Measurements from ENCODE around the gene ABT1. TPM values are rescaled to one million over a fixed set of nuclear protein-coding genes. Genes with fewer than 3 reads are reported as not detected.
A peak's percentile ranks its signal among the peaks of the same experiment; 100 is the strongest.

Gene ABT1
- total and polyA plus RNA-seq, 2 experiments from 2014 or later = 10.9 to 17.6 TPM

DNA sequence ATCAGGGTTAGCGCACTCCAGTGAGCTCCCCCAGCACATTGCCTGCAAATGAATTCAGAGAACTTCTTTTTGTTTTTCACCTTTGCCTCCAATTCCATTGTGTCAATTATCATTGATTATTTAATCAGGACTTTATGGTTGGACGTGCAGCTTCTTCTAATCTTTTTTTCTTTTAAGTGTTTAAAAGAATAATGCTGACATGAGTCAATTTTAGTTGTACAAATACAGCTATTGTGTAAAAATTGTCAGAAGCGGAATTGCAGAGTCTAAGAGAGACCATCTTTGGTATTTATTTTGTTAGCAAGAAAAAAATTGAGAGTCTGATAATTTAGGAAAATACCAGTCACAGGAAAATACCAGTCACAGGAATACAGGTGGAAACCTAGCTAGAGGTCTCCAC lies 5.5 kb downstream of the ABT1 start:
- in situ Hi-C loops (cut with MboI) = no loop called here
- Histone ChIP-seq H3F3A (ENCODE audit: insufficient read depth) (0 out of 2 replicates have a peak, but pooled peaks cover 7% of the 10 kb centered on the region), H3K79me2 (ENCODE audit: insufficient read depth) (peaks cover 25% of the 10 kb centered on the region), H3K4me3 (no peak overlapping the region), H3K27me3 (replicated peaks; ENCODE audit: insufficient read depth) (no peaks in the 10 kb centered on the region), H4K20me1 (ENCODE audit: insufficient read depth) (no peaks in the 10 kb centered on the region), H3K4me1 (ENCODE audit: insufficient read depth) (no peaks in the 10 kb centered on the region), H3K9me3 (ENCODE audit: low read depth) (no peaks in the 10 kb centered on the region), H3K4me2 (ENCODE audit: unreplicated experiment) (no peak overlapping the region), H2AFZ (no peak overlapping the region), H3K9ac (no peak overlapping the region), H3K27ac (no peak overlapping the region), H3K36me3 (ENCODE audit: low read depth) (peaks cover 14% of the 10 kb centered on the region), H3K9me2 (ENCODE audit: insufficient read depth) (no peaks in the 10 kb centered on the region)
- no peak for DNase-seq
- 96 to 98% methylated on average over 3 of the region's 3 CpGs for WGBS, 2 experiments (ENCODE audit: low coverage in 1 of 2, low lambda C conversion rate in 2 of 2, missing lambda C conversion rate in 2 of 2)
- TF ChIP-seq EZH2 (IDR thresholded peaks at IDR 0.05; ENCODE audit: insufficient read depth, poor library complexity, severe bottlenecking) (no peak), EZH2phosphoT487 (IDR thresholded peaks at IDR 0.05; ENCODE audit: insufficient read depth, low read depth) (no peak)

DNA sequence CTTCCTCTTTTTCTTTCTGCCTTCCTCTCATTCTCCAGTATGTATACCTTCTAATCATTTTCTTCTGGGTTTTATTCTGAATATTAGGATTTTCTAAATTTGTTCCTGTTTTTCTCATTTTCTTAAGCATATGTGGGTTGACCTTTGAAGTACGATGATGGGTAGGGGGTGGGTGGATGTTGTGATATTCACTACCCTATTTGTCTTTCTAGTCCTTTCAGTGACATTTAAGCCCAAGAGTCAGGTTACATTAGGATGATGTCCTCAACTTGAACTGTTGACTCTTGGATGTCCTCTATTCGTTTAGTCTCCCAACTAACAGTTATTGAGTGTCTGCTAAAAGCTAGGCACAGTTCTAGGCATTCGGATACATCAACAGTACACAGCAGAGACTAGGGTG lies 7.3 kb downstream of the ABT1 start:
- Histone ChIP-seq H3K4me3 (no peak overlapping the region), H3K36me3 (ENCODE audit: low read depth) (peaks cover 9% of the 10 kb centered on the region), H3K79me2 (ENCODE audit: insufficient read depth) (peaks cover 8% of the 10 kb centered on the region; the same call in 1 of the 2 replicates), H3K9ac (no peak overlapping the region), H4K20me1 (ENCODE audit: insufficient read depth) (no peaks in the 10 kb centered on the region), H3K4me2 (ENCODE audit: unreplicated experiment) (no peak overlapping the region), H3K27me3 (replicated peaks; ENCODE audit: insufficient read depth) (no peaks in the 10 kb centered on the region), H3K9me3 (ENCODE audit: low read depth) (no peaks in the 10 kb centered on the region), H3F3A (ENCODE audit: insufficient read depth) (0 out of 2 replicates have a peak, but pooled peaks cover 7% of the 10 kb centered on the region), H3K9me2 (ENCODE audit: insufficient read depth) (no peaks in the 10 kb centered on the region), H3K4me1 (ENCODE audit: insufficient read depth) (no peaks in the 10 kb centered on the region), H3K27ac (no peak overlapping the region), H2AFZ (no peak overlapping the region)
- WGBS, 2 experiments (ENCODE audit: low coverage in 1 of 2, low lambda C conversion rate in 2 of 2, missing lambda C conversion rate in 2 of 2) = 44% methylated on average over 3 of the region's 3 CpGs
- no peak for DNase-seq
- TF ChIP-seq EZH2phosphoT487 (IDR thresholded peaks at IDR 0.05; ENCODE audit: insufficient read depth, low read depth) = no peak
- TF ChIP-seq EZH2 (IDR thresholded peaks at IDR 0.05; ENCODE audit: insufficient read depth, poor library complexity, severe bottlenecking) = no peak
- in situ Hi-C loops (cut with MboI) = no loop called here

DNA sequence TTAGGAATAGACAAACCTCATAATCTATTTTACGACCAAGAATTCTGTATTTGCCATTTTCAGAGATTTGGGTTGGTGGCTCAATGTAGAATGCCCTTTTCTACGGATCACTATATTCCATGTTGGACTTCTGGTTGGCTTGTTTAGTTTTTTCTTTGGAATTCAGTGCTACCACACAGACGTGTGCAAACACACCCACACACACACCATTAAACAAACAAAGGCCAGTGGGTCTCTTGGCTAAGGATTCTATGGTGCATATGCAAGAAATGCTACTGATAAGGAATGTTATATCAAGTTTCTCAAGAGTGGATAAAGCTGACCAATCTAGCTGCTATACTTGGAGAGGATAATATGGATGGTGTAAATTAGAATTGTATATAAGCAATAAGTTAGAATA lies 8.0 kb downstream of the ABT1 start:
- peaks cover 5% of the 10 kb centered on the region; the same call in 1 of the 2 replicates for H3K36me3 ChIP-seq (ENCODE audit: low read depth)
- no peak overlapping the region for H3K4me3 ChIP-seq
- no peak for DNase-seq
- TF ChIP-seq EZH2 (IDR thresholded peaks at IDR 0.05; ENCODE audit: insufficient read depth, poor library complexity, severe bottlenecking) = no peak
- no peak for TF ChIP-seq EZH2phosphoT487 (IDR thresholded peaks at IDR 0.05; ENCODE audit: insufficient read depth, low read depth)
- no peak overlapping the region for H3K4me2 ChIP-seq (ENCODE audit: unreplicated experiment)
- H3K79me2 ChIP-seq (ENCODE audit: insufficient read depth) = 0 out of 2 replicates have a peak, but pooled peaks cover under 1% of the 10 kb centered on the region
- H3F3A ChIP-seq (ENCODE audit: insufficient read depth) = 0 out of 2 replicates have a peak, but pooled peaks cover 3% of the 10 kb centered on the region
- no peaks in the 10 kb centered on the region for H3K4me1 ChIP-seq (ENCODE audit: insufficient read depth)
- no peak overlapping the region for H3K27ac ChIP-seq
- H4K20me1 ChIP-seq (ENCODE audit: insufficient read depth) = no peaks in the 10 kb centered on the region
- H2AFZ ChIP-seq = no peak overlapping the region
- WGBS, 2 experiments (ENCODE audit: low coverage in 1 of 2, low lambda C conversion rate in 2 of 2, missing lambda C conversion rate in 2 of 2) = 50 to 55% methylated on average over 3 of the region's 3 CpGs
- no peaks in the 10 kb centered on the region for H3K27me3 ChIP-seq (replicated peaks; ENCODE audit: insufficient read depth)
- no peak overlapping the region for H3K9ac ChIP-seq
- H3K9me2 ChIP-seq (ENCODE audit: insufficient read depth) = no peaks in the 10 kb centered on the region
- no peaks in the 10 kb centered on the region for H3K9me3 ChIP-seq (ENCODE audit: low read depth)
- in situ Hi-C loops (cut with MboI) = no loop called here

DNA sequence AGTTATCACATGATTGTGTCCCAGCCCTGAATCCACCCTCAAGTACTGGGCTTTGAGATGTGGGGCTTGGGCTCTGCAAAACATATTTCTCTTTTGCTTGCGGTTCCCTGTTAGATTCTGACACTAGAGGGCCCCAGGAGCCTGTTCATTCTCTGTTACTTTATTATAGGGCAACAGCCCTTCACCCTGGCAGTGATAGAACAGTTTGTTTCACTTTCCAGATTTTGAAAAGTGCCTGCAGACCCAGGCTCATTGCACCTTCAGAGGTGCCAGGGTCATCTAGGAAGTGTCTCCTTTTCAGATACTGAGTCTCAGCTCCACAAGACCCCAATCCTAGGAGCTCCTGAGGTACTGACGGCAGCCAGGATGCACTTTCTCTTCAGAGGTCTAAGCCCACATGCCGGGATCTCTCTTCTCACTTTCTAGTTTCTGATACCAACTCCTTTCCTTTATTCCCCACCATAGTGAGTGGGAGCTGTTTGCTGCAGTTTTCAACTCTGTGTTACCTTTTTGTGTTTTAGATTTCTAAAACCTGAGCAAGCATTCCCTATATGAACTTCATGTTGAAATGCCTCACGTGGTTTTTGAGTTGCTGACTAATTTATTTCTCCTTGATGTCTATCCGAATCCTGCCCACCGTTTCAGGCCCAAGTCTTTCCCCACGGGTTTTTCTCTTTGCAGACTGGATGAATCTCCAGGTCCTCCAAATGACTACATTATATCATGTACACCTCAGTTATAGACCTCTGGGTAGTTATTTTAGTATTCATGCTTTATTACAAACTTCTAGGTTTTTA lies 10.9 kb downstream of the ABT1 start:
- 4 to 5% methylated on average over 7 of the region's 7 CpGs for WGBS, 2 experiments (ENCODE audit: low coverage in 1 of 2, low lambda C conversion rate in 2 of 2, missing lambda C conversion rate in 2 of 2)
- Histone ChIP-seq H3K79me2 (ENCODE audit: insufficient read depth) (no peaks in the 10 kb centered on the region), H3K4me2 (ENCODE audit: unreplicated experiment) (peak overlapping the region; percentile 85), H3K36me3 (ENCODE audit: low read depth) (no peaks in the 10 kb centered on the region), H3K9ac (peak overlapping the region; percentile 54), H3K9me2 (ENCODE audit: insufficient read depth) (no peaks in the 10 kb centered on the region), H2AFZ (peak overlapping the region; percentile 92), H4K20me1 (ENCODE audit: insufficient read depth) (no peaks in the 10 kb centered on the region), H3K4me1 (ENCODE audit: insufficient read depth) (no peaks in the 10 kb centered on the region), H3K27me3 (replicated peaks; ENCODE audit: insufficient read depth) (peaks cover 6% of the 10 kb centered on the region), H3K27ac (no peak overlapping the region), H3F3A (ENCODE audit: insufficient read depth) (no peaks in the 10 kb centered on the region), H3K4me3 (peak overlapping the region; percentile 80), H3K9me3 (ENCODE audit: low read depth) (no peaks in the 10 kb centered on the region)
- in situ Hi-C loops (cut with MboI) = no loop called here
- DNase-seq = peak; percentile 84
- TF ChIP-seq EZH2phosphoT487 (IDR thresholded peaks at IDR 0.05; ENCODE audit: insufficient read depth, low read depth) (no peak), EZH2 (IDR thresholded peaks at IDR 0.05; ENCODE audit: insufficient read depth, poor library complexity, severe bottlenecking) (no peak)

Measured in GM23248 (cell line).